Astrocyte (in vitro differentiated cells and primary cell): ENCODE measurements around the gene PPP1R12B. TPM values are rescaled to one million over a fixed set of nuclear protein-coding genes. Genes with fewer than 3 reads are reported as not detected.

ENCODE experiments used
- DNase-seq: peaks from one replicate; pipeline ENCODE4 v3.0.0-alpha.2; 2010; ENCODE audit warnings: low read depth
- FAIRE-seq: peaks from 2 replicates; lab custom pipeline; 2011; peaks lifted over from hg19 to GRCh38; lab: Jason Lieb, UNC
- H2AFZ ChIP-seq: 2 replicates; pipeline ENCODE4 v1.6.0; 2012; ENCODE audit warnings: low read depth, low read length, inconsistent platforms
- H3K27ac ChIP-seq: 2 replicates; pipeline ENCODE4 v1.5.1; 2011; ENCODE audit warnings: low read depth, low read length, inconsistent platforms
- H3K27me3 ChIP-seq: 2 replicates; pipeline ENCODE4 v1.6.0; 2011; ENCODE audit warnings: low read length, inconsistent platforms; ENCODE audit not compliant: insufficient read depth
- H3K36me3 ChIP-seq: 2 replicates; pipeline ENCODE4 v1.5.1; 2011; ENCODE audit warnings: low read length, inconsistent platforms; ENCODE audit not compliant: insufficient read depth
- H3K4me1 ChIP-seq: 2 replicates; pipeline ENCODE4 v1.5.1; 2011; ENCODE audit warnings: low read length, inconsistent platforms; ENCODE audit not compliant: insufficient read depth
- H3K4me2 ChIP-seq: 2 replicates; pipeline ENCODE4 v1.6.0; 2012; ENCODE audit warnings: low read length, inconsistent platforms
- H3K4me3 ChIP-seq: 2 replicates; pipeline ENCODE4 v1.5.1; 2011; ENCODE audit warnings: low read depth, mild to moderate bottlenecking, low read length, inconsistent platforms; ENCODE audit not compliant: insufficient read depth
- H3K79me2 ChIP-seq: 2 replicates; pipeline ENCODE4 v1.6.0; 2012; ENCODE audit warnings: mild to moderate bottlenecking, low read length, inconsistent platforms; ENCODE audit not compliant: insufficient read depth
- H3K9ac ChIP-seq: 2 replicates; pipeline ENCODE4 v1.6.0; 2012; ENCODE audit warnings: mild to moderate bottlenecking, low read length, inconsistent platforms
- H3K9me3 ChIP-seq: 2 replicates; pipeline ENCODE4 v1.5.1; 2012; ENCODE audit warnings: low read depth, mild to moderate bottlenecking, low read length, inconsistent platforms; ENCODE audit not compliant: insufficient read depth
- H4K20me1 ChIP-seq: 2 replicates; pipeline ENCODE4 v1.6.0; 2012; ENCODE audit warnings: low read length, inconsistent platforms; ENCODE audit not compliant: insufficient read depth
- H3K27ac Mint-ChIP-seq: one replicate; pipeline ENCODE4 v1.8.0; 2021; ENCODE audit warnings: mild to moderate bottlenecking, mixed read lengths; ENCODE audit not compliant: unreplicated experiment
- H3K27me3 Mint-ChIP-seq: one replicate; pipeline ENCODE4 v1.8.0; 2021; ENCODE audit warnings: low read depth, mixed read lengths; ENCODE audit not compliant: unreplicated experiment
- H3K36me3 Mint-ChIP-seq: one replicate; pipeline ENCODE4 v1.8.0; 2021; ENCODE audit warnings: low read depth, mixed read lengths; ENCODE audit not compliant: unreplicated experiment
- H3K4me1 Mint-ChIP-seq: one replicate; pipeline ENCODE4 v1.8.0; 2021; ENCODE audit warnings: low read depth, mixed read lengths; ENCODE audit not compliant: unreplicated experiment
- H3K4me3 Mint-ChIP-seq: one replicate; pipeline ENCODE4 v1.8.0; 2021; ENCODE audit warnings: mild to moderate bottlenecking, moderate library complexity, mixed read lengths; ENCODE audit not compliant: unreplicated experiment
- H3K9me3 Mint-ChIP-seq: one replicate; pipeline ENCODE4 v1.8.0; 2021; ENCODE audit warnings: mild to moderate bottlenecking, mixed read lengths; ENCODE audit not compliant: unreplicated experiment
- EZH2 ChIP-seq: IDR thresholded peaks from 2 replicates; pipeline ENCODE4 v1.6.1; 2012; ENCODE audit warnings: mild to moderate bottlenecking, low read length, inconsistent platforms; ENCODE audit not compliant: insufficient read depth
- total RNA-seq: library from RNA; stranded (reverse); gene quantifications from 2 replicates; pipeline ENCODE4 v1.2.1, GENCODE V29; 2021
- TF ChIP-seq, protein P1 (sequence below): IDR thresholded peaks from 2 replicates; pipeline ENCODE4 v1.5.1; 2011; ENCODE audit warnings: low read depth, mild to moderate bottlenecking, inconsistent platforms, low read length, moderate library complexity; ENCODE audit not compliant: insufficient read depth

PPP1R12B gene
- total RNA-seq, 1 donor from 2014 or later = 12.2 TPM

DNA sequence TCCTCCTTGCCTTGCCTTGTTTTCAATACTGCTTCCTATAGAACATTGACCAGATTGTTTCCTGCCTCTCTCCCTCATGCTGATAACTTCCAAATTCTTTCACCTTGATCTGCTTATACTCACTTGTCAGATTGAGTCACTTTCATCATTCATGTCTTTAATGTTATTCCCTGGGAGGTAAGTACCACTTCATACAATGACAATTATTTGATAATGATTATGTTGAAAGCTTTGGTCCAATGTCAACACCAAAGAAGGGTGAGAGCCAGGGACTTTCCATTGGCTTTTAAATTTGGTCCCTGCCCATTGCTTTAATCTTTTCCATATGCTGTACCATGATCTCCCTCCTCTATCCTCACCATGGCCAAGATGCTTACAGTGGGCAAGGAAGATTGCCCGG, 224.4 kb downstream of the PPP1R12B start:
- TF ChIP-seq EZH2 = no peak
- TF ChIP-seq, protein P1, sequence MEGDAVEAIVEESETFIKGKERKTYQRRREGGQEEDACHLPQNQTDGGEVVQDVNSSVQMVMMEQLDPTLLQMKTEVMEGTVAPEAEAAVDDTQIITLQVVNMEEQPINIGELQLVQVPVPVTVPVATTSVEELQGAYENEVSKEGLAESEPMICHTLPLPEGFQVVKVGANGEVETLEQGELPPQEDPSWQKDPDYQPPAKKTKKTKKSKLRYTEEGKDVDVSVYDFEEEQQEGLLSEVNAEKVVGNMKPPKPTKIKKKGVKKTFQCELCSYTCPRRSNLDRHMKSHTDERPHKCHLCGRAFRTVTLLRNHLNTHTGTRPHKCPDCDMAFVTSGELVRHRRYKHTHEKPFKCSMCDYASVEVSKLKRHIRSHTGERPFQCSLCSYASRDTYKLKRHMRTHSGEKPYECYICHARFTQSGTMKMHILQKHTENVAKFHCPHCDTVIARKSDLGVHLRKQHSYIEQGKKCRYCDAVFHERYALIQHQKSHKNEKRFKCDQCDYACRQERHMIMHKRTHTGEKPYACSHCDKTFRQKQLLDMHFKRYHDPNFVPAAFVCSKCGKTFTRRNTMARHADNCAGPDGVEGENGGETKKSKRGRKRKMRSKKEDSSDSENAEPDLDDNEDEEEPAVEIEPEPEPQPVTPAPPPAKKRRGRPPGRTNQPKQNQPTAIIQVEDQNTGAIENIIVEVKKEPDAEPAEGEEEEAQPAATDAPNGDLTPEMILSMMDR = no peak
- peaks cover 30% of the 10 kb centered on the region for H3K4me1 ChIP-seq
- no peak overlapping the region for H2AFZ ChIP-seq
- no peaks in the 10 kb centered on the region for H3K36me3 ChIP-seq
- H4K20me1 ChIP-seq = no peaks in the 10 kb centered on the region
- Mint-ChIP-seq H3K4me1 (peaks cover 23% of the 10 kb centered on the region), H3K9me3 (no peaks in the 10 kb centered on the region), H3K36me3 (peaks cover 3% of the 10 kb centered on the region), H3K27me3 (peaks cover 3% of the 10 kb centered on the region), H3K27ac (no peak overlapping the region), H3K4me3 (no peak overlapping the region)
- H3K4me3 ChIP-seq = no peak overlapping the region
- no peak for FAIRE-seq
- H3K4me2 ChIP-seq = no peak overlapping the region
- DNase-seq = no peak
- no peaks in the 10 kb centered on the region for H3K27me3 ChIP-seq
- no peak overlapping the region for H3K9ac ChIP-seq
- no peak overlapping the region for H3K27ac ChIP-seq
- no peaks in the 10 kb centered on the region for H3K79me2 ChIP-seq
- H3K9me3 ChIP-seq = no peaks in the 10 kb centered on the region

DNA sequence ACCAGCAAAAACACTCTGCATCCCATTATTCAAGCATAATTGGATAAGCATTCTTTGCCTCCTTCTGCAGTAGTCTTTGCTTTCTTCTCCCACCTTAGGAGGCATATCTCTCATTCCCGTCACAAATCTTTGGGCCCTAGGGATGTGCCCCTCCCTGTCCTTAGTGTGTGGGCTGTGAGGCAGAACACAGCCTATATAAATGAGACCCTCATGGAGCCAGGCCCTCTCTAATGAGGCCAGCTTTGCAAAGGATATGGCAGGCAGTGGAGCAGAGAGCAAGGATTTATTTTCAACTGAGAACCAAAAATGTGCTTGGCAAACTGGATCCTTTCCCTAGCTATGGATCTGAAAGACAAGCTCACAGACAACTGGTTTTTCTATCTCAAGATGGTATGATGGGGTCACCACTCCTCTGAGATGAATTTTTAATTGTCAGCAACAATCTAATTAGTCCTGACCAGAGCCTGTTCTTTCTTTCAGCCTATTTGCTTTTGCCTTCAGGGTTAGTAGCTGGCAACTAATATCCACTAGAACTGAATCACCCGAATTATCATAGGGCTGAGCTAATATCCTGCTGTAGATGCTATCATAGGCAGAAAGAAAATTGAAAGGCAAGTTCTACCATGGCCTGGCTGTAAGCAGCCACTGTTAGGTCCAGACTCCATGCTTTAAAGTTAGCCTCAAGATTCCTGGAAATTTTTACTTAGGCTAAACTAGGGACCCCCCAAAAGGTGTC, 227.6 kb downstream of the PPP1R12B start:
- no peaks in the 10 kb centered on the region for H4K20me1 ChIP-seq
- DNase-seq (peak; percentile 39), FAIRE-seq (no peak)
- no peaks in the 10 kb centered on the region for H3K9me3 ChIP-seq
- H3K36me3 Mint-ChIP-seq = peaks cover 5% of the 10 kb centered on the region
- peaks cover 2% of the 10 kb centered on the region for H3K9me3 Mint-ChIP-seq
- H3K27me3 ChIP-seq = no peaks in the 10 kb centered on the region
- TF ChIP-seq, protein P1 = no peak
- TF ChIP-seq EZH2 = no peak
- no peak overlapping the region for H3K4me3 Mint-ChIP-seq
- H3K4me1 Mint-ChIP-seq = peaks cover 26% of the 10 kb centered on the region
- no peak overlapping the region for H3K27ac ChIP-seq
- no peaks in the 10 kb centered on the region for H3K36me3 ChIP-seq
- peaks cover 48% of the 10 kb centered on the region for H3K4me1 ChIP-seq
- no peak overlapping the region for H2AFZ ChIP-seq
- H3K27me3 Mint-ChIP-seq = peaks cover 3% of the 10 kb centered on the region
- no peak overlapping the region for H3K9ac ChIP-seq
- H3K4me2 ChIP-seq = peak overlapping the region; percentile 45
- H3K27ac Mint-ChIP-seq = no peak overlapping the region
- no peak overlapping the region for H3K4me3 ChIP-seq
- H3K79me2 ChIP-seq = no peaks in the 10 kb centered on the region

GRCh38 chr1:202576816-202577215, 228.3 kb downstream of the PPP1R12B start:
- Histone ChIP-seq H2AFZ (no peak overlapping the region), H3K4me2 (peak overlapping the region; percentile 45), H3K27me3 (no peaks in the 10 kb centered on the region), H4K20me1 (no peaks in the 10 kb centered on the region), H3K9ac (no peak overlapping the region), H3K4me1 (peaks cover 48% of the 10 kb centered on the region), H3K9me3 (no peaks in the 10 kb centered on the region), H3K79me2 (no peaks in the 10 kb centered on the region), H3K36me3 (no peaks in the 10 kb centered on the region), H3K27ac (no peak overlapping the region), H3K4me3 (no peak overlapping the region)
- H3K27ac Mint-ChIP-seq = no peak overlapping the region
- peaks cover 3% of the 10 kb centered on the region for H3K27me3 Mint-ChIP-seq
- H3K36me3 Mint-ChIP-seq = peaks cover 9% of the 10 kb centered on the region
- no peak overlapping the region for H3K4me3 Mint-ChIP-seq
- DNase-seq (peak; percentile 90), FAIRE-seq (no peak)
- H3K4me1 Mint-ChIP-seq = peaks cover 26% of the 10 kb centered on the region
- no peak for TF ChIP-seq EZH2
- TF ChIP-seq, protein P1 = no peak
- H3K9me3 Mint-ChIP-seq = peaks cover 2% of the 10 kb centered on the region
